HK-2 (cell line): ENCODE data around the gene PROKR1.
"Not testable (repeated sequence)": the region's sequence is repeated elsewhere in the genome, so short reads cannot be mapped to it uniquely, and the experiment has no call there.

Source experiments
- DNase-seq: peaks from one replicate; pipeline ENCODE4 v3.0.0-alpha.2; 2018; ENCODE audit not compliant: unreplicated experiment

PROKR1 gene

GRCh38 chr2:68658266-68658665 lies 14.9 kb downstream of the PROKR1 start:
- DNase-seq = no peak

GRCh38 chr2:68659081-68659480 lies 15.7 kb downstream of the PROKR1 start:
- DNase-seq = no peak

- no peak for DNase-seq
Observed at GRCh38 chr2:68660658-68661057, 17.3 kb downstream of the PROKR1 start.

- DNase-seq = no peak
Observed at GRCh38 chr2:68662466-68662865, 19.1 kb downstream of the PROKR1 start.

GRCh38 chr2:68663371-68664156 lies 20.2 kb downstream of the PROKR1 start:
- DNase-seq = no peak

GRCh38 chr2:68667371-68667770 lies 24.0 kb downstream of the PROKR1 start:
- DNase-seq = no peak

GRCh38 chr2:68669651-68670050 lies 26.3 kb downstream of the PROKR1 start:
- no peak for DNase-seq

GRCh38 chr2:68671961-68672360 lies 28.6 kb downstream of the PROKR1 start:
- DNase-seq = no peak

GRCh38 chr2:68673631-68674030 lies 30.3 kb downstream of the PROKR1 start:
- DNase-seq = no peak

- no peak for DNase-seq
Observed at GRCh38 chr2:68675470-68675869, 32.1 kb downstream of the PROKR1 start.

GRCh38 chr2:68677837-68678236 lies 34.5 kb downstream of the PROKR1 start:
- not testable (repeated sequence) for DNase-seq

GRCh38 chr2:68679166-68679916 lies 36.0 kb downstream of the PROKR1 start:
- peak; percentile 2 for DNase-seq

GRCh38 chr2:68679917-68680267 lies 36.5 kb downstream of the PROKR1 start:
- DNase-seq = not testable (repeated sequence)

GRCh38 chr2:68684197-68684596 lies 40.8 kb downstream of the PROKR1 start:
- no peak for DNase-seq

- DNase-seq = no peak
Observed at GRCh38 chr2:68686178-68686577, 42.8 kb downstream of the PROKR1 start.

- DNase-seq = no peak
Observed at GRCh38 chr2:68687018-68687417, 43.6 kb downstream of the PROKR1 start.

- DNase-seq = no peak
Observed at GRCh38 chr2:68689553-68690537, 46.5 kb downstream of the PROKR1 start.

GRCh38 chr2:68690851-68691250 lies 47.5 kb downstream of the PROKR1 start:
- no peak for DNase-seq

GRCh38 chr2:68692511-68692910 lies 49.1 kb downstream of the PROKR1 start:
- no peak for DNase-seq

GRCh38 chr2:68693951-68694350 lies 50.6 kb downstream of the PROKR1 start:
- DNase-seq = no peak

GRCh38 chr2:68695971-68696370 lies 52.6 kb downstream of the PROKR1 start:
- DNase-seq = no peak

- no peak for DNase-seq
Observed at GRCh38 chr2:68696554-68696953, 53.2 kb downstream of the PROKR1 start.
